ENCODE measurements around the gene PLXNA2. TPM values are rescaled to one million over a fixed set of nuclear protein-coding genes. Genes with fewer than 3 reads are reported as not detected.

PLXNA2 gene
- total and polyA plus RNA-seq, 2 donors (not counting 1 experiment from before 2014, with no cell fraction given): 0.31 to 1.2 TPM

GRCh38 chr1:208208132-208208487 lies 36.1 kb downstream of the PLXNA2 start:
- H3K4me2 ChIP-seq (replicated peaks; ENCODE audit: low read depth, low read length, poor library complexity, severe bottlenecking): no peak overlapping the region
- POLR2A ChIA-PET: no interaction called here
- H3K27me3 ChIP-seq (replicated peaks in 1 of 4; ENCODE audit: control extremely low read depth in 1 of 4, control insufficient read depth in 3 of 4, insufficient read depth in 4 of 4, low read length in 3 of 4): no peaks in the 10 kb centered on the region

GRCh38 chr1:208207388-208208131 lies 36.6 kb downstream of the PLXNA2 start:
- H3K27ac ChIP-seq (ENCODE audit: low read length in 2 of 2): no peak overlapping the region
- H3K27me3 Mint-ChIP-seq: no peaks in the 10 kb centered on the region
- no peaks in the 10 kb centered on the region for H3K4me1 ChIP-seq (ENCODE audit: control insufficient read depth in 2 of 2, insufficient read depth in 2 of 2, low read length in 2 of 2)
- no peaks in the 10 kb centered on the region for H3K79me2 ChIP-seq (ENCODE audit: control insufficient read depth, insufficient read depth, low read length)
- H3K9me3 Mint-ChIP-seq (ENCODE audit: insufficient read depth): no peaks in the 10 kb centered on the region
- H3K4me3 ChIP-seq (ENCODE audit: control extremely low read depth in 1 of 5, extremely low read depth in 1 of 5, insufficient read depth in 1 of 5, low read depth in 2 of 5, low read length in 4 of 5): no peak overlapping the region
- intact Hi-C loops (cut with micrococcal nuclease): no loop called here
- no peak overlapping the region for H2AFZ ChIP-seq (ENCODE audit: insufficient read depth, low read depth, low read length, poor library complexity, severe bottlenecking)
- no peaks in the 10 kb centered on the region for H3K36me3 ChIP-seq (replicated peaks in 1 of 2; ENCODE audit: control extremely low read depth in 1 of 2, control insufficient read depth in 1 of 2, extremely low read depth in 1 of 2, insufficient read depth in 2 of 2, low read length in 1 of 2)
- ATAC-seq (ENCODE audit: low read depth) (no peak), DNase-seq (no peak)
- ChIA-PET POLR2A (no interaction called here), CTCF (no interaction called here)
- WGBS (ENCODE audit: insufficient coverage): 73% methylated on average over 7 of the region's 10 CpGs
- no peak overlapping the region for H3K4me3 Mint-ChIP-seq
- no peaks in the 10 kb centered on the region for H3K4me1 Mint-ChIP-seq
- TF ChIP-seq CTCF (IDR thresholded peaks at IDR 0.05): no peak
- H3K4me2 ChIP-seq (replicated peaks; ENCODE audit: low read depth, low read length, poor library complexity, severe bottlenecking): no peak overlapping the region
- H3K27me3 ChIP-seq (replicated peaks in 1 of 4; ENCODE audit: control extremely low read depth in 1 of 4, control insufficient read depth in 3 of 4, insufficient read depth in 4 of 4, low read length in 3 of 4): no peaks in the 10 kb centered on the region
- H3K9me3 ChIP-seq (ENCODE audit: control extremely low read depth in 1 of 3, control insufficient read depth in 2 of 3, insufficient read depth in 1 of 3, low read length in 2 of 3): peaks cover 0 to 3% (median 0%) of the 10 kb centered on the region in 3 donors
- H4K20me1 ChIP-seq (ENCODE audit: control insufficient read depth, insufficient read depth, low read length, poor library complexity, severe bottlenecking): no peaks in the 10 kb centered on the region
- no peak overlapping the region for H3K9ac ChIP-seq (ENCODE audit: low read length)
- H3K27ac Mint-ChIP-seq: no peak overlapping the region

More at GRCh38 chr1:208208132-208208487, 36.1 kb downstream of the PLXNA2 start:
- Histone ChIP-seq H3K79me2 (ENCODE audit: control insufficient read depth, insufficient read depth, low read length) (no peaks in the 10 kb centered on the region), H3K27ac (ENCODE audit: low read length in 2 of 2) (no peak overlapping the region), H3K4me1 (ENCODE audit: control insufficient read depth in 2 of 2, insufficient read depth in 2 of 2, low read length in 2 of 2) (no peaks in the 10 kb centered on the region), H3K36me3 (replicated peaks in 1 of 2; ENCODE audit: control extremely low read depth in 1 of 2, control insufficient read depth in 1 of 2, extremely low read depth in 1 of 2, insufficient read depth in 2 of 2, low read length in 1 of 2) (no peaks in the 10 kb centered on the region), H2AFZ (ENCODE audit: insufficient read depth, low read depth, low read length, poor library complexity, severe bottlenecking) (no peak overlapping the region), H3K9ac (ENCODE audit: low read length) (no peak overlapping the region), H3K4me3 (ENCODE audit: control extremely low read depth in 1 of 5, extremely low read depth in 1 of 5, insufficient read depth in 1 of 5, low read depth in 2 of 5, low read length in 4 of 5) (no peak overlapping the region), H4K20me1 (ENCODE audit: control insufficient read depth, insufficient read depth, low read length, poor library complexity, severe bottlenecking) (no peaks in the 10 kb centered on the region), H3K9me3 (ENCODE audit: control extremely low read depth in 1 of 3, control insufficient read depth in 2 of 3, insufficient read depth in 1 of 3, low read length in 2 of 3) (peaks cover 0 to 3% (median 0%) of the 10 kb centered on the region in 3 donors)
- no peak overlapping the region for H3K27ac Mint-ChIP-seq
- ATAC-seq (ENCODE audit: low read depth): no peak
- intact Hi-C loops (cut with micrococcal nuclease): no loop called here
- no peaks in the 10 kb centered on the region for H3K4me1 Mint-ChIP-seq
- H3K4me3 Mint-ChIP-seq: no peak overlapping the region
- CTCF ChIA-PET: no interaction called here
- no peaks in the 10 kb centered on the region for H3K9me3 Mint-ChIP-seq (ENCODE audit: insufficient read depth)
- H3K27me3 Mint-ChIP-seq: no peaks in the 10 kb centered on the region
- TF ChIP-seq CTCF (IDR thresholded peaks at IDR 0.05): no peak
- TF ChIP-seq EZH2 (IDR thresholded peaks at IDR 0.05; ENCODE audit: borderline replicate concordance, insufficient read depth, low read depth, low read length, poor library complexity, severe bottlenecking): no peak
- no peak for DNase-seq
